ENCODE results near the gene GET3. TPM values are rescaled to one million over a fixed set of nuclear protein-coding genes. Genes with fewer than 3 reads are reported as not detected.

Gene GET3
- total and polyA plus RNA-seq, 9 donors = 26.2 to 68.1 (median 47.7) TPM

GRCh38 chr19:12694641-12695040 lies 42.7 kb upstream of the GET3 start:
- Histone ChIP-seq H3K36me3 (no peaks in the 10 kb centered on the region), H3K27me3 (no peaks in the 10 kb centered on the region), H3K9me3 (no peaks in the 10 kb centered on the region), H3K4me1 (ENCODE audit: insufficient read depth) (peaks cover 4% of the 10 kb centered on the region), H3K4me3 (no peak overlapping the region), H3K27ac (no peak overlapping the region)
- intact Hi-C loops (cut with DNase I) = no loop called here
- 86 to 88% (median 88%) methylated on average over 15 to 16 of the region's 16 CpGs for WGBS, 3 donors
- no peak for TF ChIP-seq CTCF (IDR thresholded peaks at IDR 0.05)
- TF ChIP-seq POLR2A (IDR thresholded peaks at IDR 0.05) = no peak
- TF ChIP-seq EP300 (IDR thresholded peaks at IDR 0.05) = no peak
- no peak for DNase-seq

GRCh38 chr19:12695096-12695495 lies 42.2 kb upstream of the GET3 start:
- 68 to 89% (median 69%) methylated on average over 2 of the region's 2 CpGs for WGBS, 3 donors
- intact Hi-C loops (cut with DNase I) = no loop called here
- Histone ChIP-seq H3K36me3 (no peaks in the 10 kb centered on the region), H3K27me3 (no peaks in the 10 kb centered on the region), H3K4me1 (ENCODE audit: insufficient read depth) (peaks cover 4% of the 10 kb centered on the region), H3K4me3 (no peak overlapping the region), H3K9me3 (no peaks in the 10 kb centered on the region), H3K27ac (no peak overlapping the region)
- DNase-seq = no peak
- no peak for TF ChIP-seq EP300 (IDR thresholded peaks at IDR 0.05)
- no peak for TF ChIP-seq POLR2A (IDR thresholded peaks at IDR 0.05)
- no peak for TF ChIP-seq CTCF (IDR thresholded peaks at IDR 0.05)

- Histone ChIP-seq H3K4me1 (ENCODE audit: insufficient read depth) (peaks cover 4% of the 10 kb centered on the region), H3K27me3 (no peaks in the 10 kb centered on the region), H3K36me3 (no peaks in the 10 kb centered on the region), H3K4me3 (peak overlapping the region; percentile 58), H3K9me3 (no peaks in the 10 kb centered on the region), H3K27ac (no peak overlapping the region)
- no peak for DNase-seq
- 55 to 71% (median 62%) methylated on average over 1 of the region's 1 CpG for WGBS, 3 donors
- TF ChIP-seq EP300 (IDR thresholded peaks at IDR 0.05) (no peak), POLR2A (IDR thresholded peaks at IDR 0.05) (no peak), CTCF (IDR thresholded peaks at IDR 0.05) (no peak)
- intact Hi-C loops (cut with DNase I) = no loop called here
Observed at GRCh38 chr19:12695514-12695913, 41.8 kb upstream of the GET3 start.

- WGBS, 3 donors = 1 to 2% (median 2%) methylated on average over 31 to 36 of the region's 36 CpGs
- H3K36me3 ChIP-seq = no peaks in the 10 kb centered on the region
- TF ChIP-seq EP300 (IDR thresholded peaks at IDR 0.05) (no peak), POLR2A (IDR thresholded peaks at IDR 0.05) (no peak), CTCF (IDR thresholded peaks at IDR 0.05) (no peak)
- peaks cover 4% of the 10 kb centered on the region for H3K4me1 ChIP-seq (ENCODE audit: insufficient read depth)
- intact Hi-C loops (cut with DNase I) = no loop called here
- H3K9me3 ChIP-seq = no peaks in the 10 kb centered on the region
- H3K4me3 ChIP-seq = peak overlapping the region; percentile 58
- H3K27me3 ChIP-seq = no peaks in the 10 kb centered on the region
- DNase-seq = no peak
- H3K27ac ChIP-seq = no peak overlapping the region
Observed at GRCh38 chr19:12695997-12696365, 41.3 kb upstream of the GET3 start.

All from ovary (tissue), 9 donors.